Activated B cell treated with CpG ODN at 0.5 μM for 24 hours (primary cell): ENCODE results near the gene GAS6. TPM values are rescaled to one million over a fixed set of nuclear protein-coding genes. Genes with fewer than 3 reads are reported as not detected.

Source experiments
- ATAC-seq: fragments of 200-7000 bp; cut with Tn5 transposase; one replicate; pipeline ENCODE4 v1.10.0; 2021; ENCODE audit warnings: low read depth, mild to moderate bottlenecking, moderate library complexity
- CTCF ChIA-PET: fragments of 350-600 bp; sonication (Branson Sonifier 250); formaldehyde crosslinking; loops from one replicate; lab custom pipeline; 2021; ENCODE audit warnings: antibody characterized with exemption; lab: Charles Lee
- POLR2A ChIA-PET: fragments of 350-600 bp; sonication (Branson Sonifier 250); formaldehyde crosslinking; loops from one replicate; lab custom pipeline; 2021; ENCODE audit warnings: antibody characterized with exemption; lab: Charles Lee
- DNase-seq: peaks from one replicate; pipeline ENCODE4 v3.0.0; 2022
- H3K27ac Mint-ChIP-seq: one replicate; pipeline ENCODE4 v1.8.0; 2020; ENCODE audit warnings: mixed read lengths
- H3K27me3 Mint-ChIP-seq: one replicate; pipeline ENCODE4 v1.8.0; 2021; ENCODE audit warnings: mixed read lengths
- H3K36me3 Mint-ChIP-seq: one replicate; pipeline ENCODE4 v1.8.0; 2021; ENCODE audit warnings: low read depth, mixed read lengths
- H3K4me1 Mint-ChIP-seq: one replicate; pipeline ENCODE4 v1.8.0; 2021; ENCODE audit warnings: mixed read lengths
- H3K4me3 Mint-ChIP-seq: one replicate; pipeline ENCODE4 v1.8.0; 2020; ENCODE audit warnings: mild to moderate bottlenecking, mixed read lengths
- H3K9me3 Mint-ChIP-seq: one replicate; pipeline ENCODE4 v1.8.0; 2020; ENCODE audit warnings: mixed read lengths
- CTCF ChIP-seq: fragments of 200-600 bp; IDR thresholded peaks from one replicate; pipeline ENCODE4 v1.8.0; 2022; ENCODE audit warnings: antibody characterized with exemption, mild to moderate bottlenecking
- intact Hi-C: fragments of 100-400 bp; cut with micrococcal nuclease; formaldehyde crosslinking; loops from one replicate; pipeline ENCODE4 v1.15.1; 2024
- total RNA-seq: library from RNA; stranded (reverse); gene quantifications from 2 replicates; pipeline ENCODE4 v1.2.3, GENCODE V29; 2022

Gene GAS6
- total RNA-seq, 1 donor from 2014 or later, result 1.4 TPM

DNA sequence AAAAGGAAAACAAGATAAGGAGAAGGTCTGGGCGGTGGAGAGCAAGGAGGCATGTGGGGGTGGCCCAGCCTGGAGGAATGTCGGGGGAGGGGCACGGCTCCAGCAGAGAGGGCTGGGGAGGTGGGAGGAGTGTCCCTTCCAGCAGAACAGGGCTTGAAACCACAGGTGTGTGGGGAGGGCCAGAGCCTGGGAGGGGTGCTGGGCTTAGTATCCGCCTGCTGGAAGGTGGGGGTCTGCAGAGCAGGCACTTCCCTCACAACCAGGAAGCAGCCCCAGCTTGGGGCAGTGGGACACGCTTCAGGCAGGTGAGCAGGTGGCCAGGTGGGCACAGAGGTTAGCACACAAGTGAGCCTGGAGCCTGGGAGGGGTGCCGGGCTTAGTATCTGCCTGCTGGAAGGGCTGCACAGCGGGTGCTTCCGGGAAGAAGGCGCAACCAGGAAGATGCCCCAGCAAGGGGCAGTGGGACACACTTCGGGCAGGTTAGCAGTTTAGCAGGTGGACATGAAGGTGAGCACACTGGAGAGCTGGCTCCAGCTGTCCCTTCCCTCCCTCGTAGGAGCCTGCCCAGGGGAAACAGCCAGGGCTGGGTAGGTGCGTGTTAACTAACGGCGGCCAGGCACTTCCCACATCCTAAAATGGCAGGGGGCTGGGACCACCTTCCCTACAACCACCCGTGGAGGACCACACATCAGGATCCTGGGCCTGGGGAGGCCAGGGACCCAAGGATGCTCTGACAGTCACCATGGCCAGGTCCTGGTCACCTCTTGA lies 3.0 kb downstream of the GAS6 start:
- no peak overlapping the region for H3K27ac Mint-ChIP-seq
- H3K9me3 Mint-ChIP-seq, result no peaks in the 10 kb centered on the region
- H3K36me3 Mint-ChIP-seq, result no peaks in the 10 kb centered on the region
- no peak for TF ChIP-seq CTCF
- no peak for ATAC-seq
- H3K4me3 Mint-ChIP-seq, result no peak overlapping the region
- peaks cover 33% of the 10 kb centered on the region for H3K27me3 Mint-ChIP-seq
- ChIA-PET POLR2A (no interaction called here), CTCF (no interaction called here)
- intact Hi-C loops, result loop anchor here (5.0 kb wide), 1 partner anchor 366 kb away; no protein-coding TSS in a partner anchor
- H3K4me1 Mint-ChIP-seq, result peaks cover 16% of the 10 kb centered on the region
- DNase-seq, result no peak

- H3K9me3 Mint-ChIP-seq, result no peaks in the 10 kb centered on the region
- ChIA-PET POLR2A (no interaction called here), CTCF (no interaction called here)
- H3K4me1 Mint-ChIP-seq, result peaks cover 16% of the 10 kb centered on the region
- intact Hi-C loops, result loop anchor here (5.0 kb wide), 1 partner anchor 367 kb away; no protein-coding TSS in a partner anchor
- ATAC-seq, result no peak
- no peak for TF ChIP-seq CTCF
- H3K27ac Mint-ChIP-seq, result no peak overlapping the region
- no peaks in the 10 kb centered on the region for H3K36me3 Mint-ChIP-seq
- DNase-seq, result no peak
- H3K27me3 Mint-ChIP-seq, result peaks cover 28% of the 10 kb centered on the region
- no peak overlapping the region for H3K4me3 Mint-ChIP-seq
Measured at GRCh38 chr13:113860051-113860664, 3.7 kb downstream of the GAS6 start.

GRCh38 chr13:113859311-113860050 lies 4.4 kb downstream of the GAS6 start:
- Mint-ChIP-seq H3K27me3 (peaks cover 27% of the 10 kb centered on the region), H3K36me3 (no peaks in the 10 kb centered on the region), H3K4me1 (peaks cover 18% of the 10 kb centered on the region), H3K27ac (no peak overlapping the region), H3K9me3 (no peaks in the 10 kb centered on the region), H3K4me3 (no peak overlapping the region)
- ATAC-seq (no peak), DNase-seq (no peak)
- CTCF ChIA-PET, result no interaction called here
- POLR2A ChIA-PET, result no interaction called here
- no peak for TF ChIP-seq CTCF
- intact Hi-C loops, result loop anchor here (5.0 kb wide), 1 partner anchor 368 kb away; no protein-coding TSS in a partner anchor

- ChIA-PET CTCF (no interaction called here), POLR2A (no interaction called here)
- TF ChIP-seq CTCF, result no peak
- H3K27ac Mint-ChIP-seq, result no peak overlapping the region
- intact Hi-C loops, result no loop called here
- DNase-seq (no peak), ATAC-seq (no peak)
- no peaks in the 10 kb centered on the region for H3K36me3 Mint-ChIP-seq
- peaks cover 25% of the 10 kb centered on the region for H3K27me3 Mint-ChIP-seq
- H3K4me3 Mint-ChIP-seq, result no peak overlapping the region
- H3K9me3 Mint-ChIP-seq, result no peaks in the 10 kb centered on the region
- peaks cover 9% of the 10 kb centered on the region for H3K4me1 Mint-ChIP-seq
Measured at GRCh38 chr13:113857531-113858195, 6.2 kb downstream of the GAS6 start.
